Keratinocyte (primary cell): ENCODE results near the gene MAP3K3. TPM values are rescaled to one million over a fixed set of nuclear protein-coding genes. Genes with fewer than 3 reads are reported as not detected.

ENCODE experiments used
- DNase-seq: peaks from one replicate; pipeline ENCODE4 v3.0.0-alpha.2; 2011; ENCODE audit warnings: low read depth, missing footprints, low spot score
- FAIRE-seq: peaks from 2 replicates; lab custom pipeline; 2011; peaks lifted over from hg19 to GRCh38; lab: Jason Lieb, UNC
- H2AFZ ChIP-seq: 2 replicates; pipeline ENCODE4 v1.6.0; 2012; ENCODE audit warnings: low read length, control low read depth, inconsistent platforms; ENCODE audit not compliant: control insufficient read depth
- H3K27ac ChIP-seq: 2 replicates; pipeline ENCODE4 v1.5.1; 2011; ENCODE audit warnings: low read length; ENCODE audit not compliant: control insufficient read depth, insufficient read depth
- H3K27me3 ChIP-seq: 3 replicates; pipeline ENCODE4 v1.6.0; 2011; ENCODE audit warnings: low read length; ENCODE audit not compliant: control insufficient read depth, insufficient read depth; ENCODE audit errors: extremely low read depth
- H3K36me3 ChIP-seq, 2 experiments: 2 replicates in 1 of 2; 3 replicates in 1 of 2; pipeline ENCODE4 v1.5.1; 2011; ENCODE audit warnings: low read length in 2 of 2, mild to moderate bottlenecking in 1 of 2; ENCODE audit not compliant: control insufficient read depth in 2 of 2, insufficient read depth in 2 of 2; ENCODE audit errors: extremely low read depth in 1 of 2
- H3K4me1 ChIP-seq: 3 replicates; pipeline ENCODE4 v1.5.1; 2011; ENCODE audit warnings: low read length; ENCODE audit not compliant: control insufficient read depth, insufficient read depth; ENCODE audit errors: extremely low read depth
- H3K4me2 ChIP-seq: 3 replicates; pipeline ENCODE4 v1.6.0; 2011; ENCODE audit warnings: low read depth, low read length; ENCODE audit not compliant: control insufficient read depth, insufficient read depth; ENCODE audit errors: extremely low read depth
- H3K4me3 ChIP-seq, 3 experiments: fragments of 200-600 bp in 1 of 3; sonication (generic) in 1 of 3; 2 replicates in 2 of 3; 3 replicates in 1 of 3; pipeline ENCODE4 v1.5.1; 2011 to 2016; ENCODE audit warnings: low read length in 3 of 3, mild to moderate bottlenecking in 3 of 3, control low read depth in 2 of 3, inconsistent platforms in 1 of 3, low read depth in 1 of 3, mixed read lengths in 1 of 3, mixed run types in 1 of 3, moderate library complexity in 1 of 3; ENCODE audit not compliant: control insufficient read depth in 2 of 3, insufficient read depth in 2 of 3; ENCODE audit errors: extremely low read depth in 1 of 3
- H3K79me2 ChIP-seq: 2 replicates; pipeline ENCODE4 v1.6.0; 2012; ENCODE audit warnings: low read length; ENCODE audit not compliant: control insufficient read depth, insufficient read depth
- H3K9ac ChIP-seq: 3 replicates; pipeline ENCODE4 v1.6.0; 2011; ENCODE audit warnings: low read length; ENCODE audit not compliant: control insufficient read depth, insufficient read depth; ENCODE audit errors: extremely low read depth
- H3K9me1 ChIP-seq: 3 replicates; pipeline ENCODE4 v1.6.0; 2011; ENCODE audit warnings: low read length; ENCODE audit not compliant: control insufficient read depth, insufficient read depth; ENCODE audit errors: extremely low read depth
- H3K9me3 ChIP-seq: 2 replicates; pipeline ENCODE4 v1.5.1; 2012; ENCODE audit warnings: low read depth, low read length; ENCODE audit not compliant: control insufficient read depth
- H4K20me1 ChIP-seq: 3 replicates; pipeline ENCODE4 v1.6.0; 2011; ENCODE audit warnings: low read length; ENCODE audit not compliant: control insufficient read depth, insufficient read depth; ENCODE audit errors: extremely low read depth
- EZH2 ChIP-seq: IDR thresholded peaks from one replicate; pipeline ENCODE4 v1.6.1; 2012; ENCODE audit warnings: inconsistent platforms, mild to moderate bottlenecking, low read length, moderate library complexity
- dilution Hi-C: fragments of 300-500 bp; cut with MboI; formaldehyde crosslinking; loops from one replicate; pipeline ENCODE4 v1.7.0; 2020; ENCODE audit warnings: low sequenced_read_pairs; ENCODE audit not compliant: extremely low pct_ligation_motif_present
- polyA plus RNA-seq, 5 experiments: library from polyadenylated mRNA; depleted of rRNA in 3 of 5; stranded (reverse) in 3 of 5; stranded (forward) in 1 of 5; unstranded in 1 of 5; fragments of >200 nt; gene quantifications; 1 replicate in 1 of 5; 2 replicates in 3 of 5; 3 replicates in 1 of 5; pipeline versions ENCODE4 v1.2.1 to v1.2.3, GENCODE V29; 2011 to 2012; ENCODE audit warnings: missing spikeins in 2 of 5, low read depth in 1 of 5, low replicate concordance in 1 of 5
- small RNA-seq, 3 experiments: library from RNA; depleted of rRNA; stranded (forward); fragments of <200 nt; gene quantifications; one replicate each; pipeline ENCODE3, GENCODE V24; 2012; ENCODE audit warnings: low read depth in 3 of 3, low replicate concordance in 1 of 3; ENCODE audit not compliant: insufficient read length in 3 of 3
- TF ChIP-seq, protein P1 (sequence below), 3 experiments: IDR thresholded peaks in 1 of 3; conservative IDR thresholded peaks in 1 of 3; optimal IDR thresholded peaks in 1 of 3; 2 replicates in 2 of 3; 3 replicates in 1 of 3; pipeline versions ENCODE3 to v1.5.1; 2011; ENCODE audit warnings: low read length in 3 of 3, mild to moderate bottlenecking in 3 of 3, moderate library complexity in 2 of 3, control low read depth in 1 of 3, inconsistent platforms in 1 of 3; ENCODE audit not compliant: insufficient read depth in 2 of 3; ENCODE audit errors: extremely low read depth in 1 of 3

The MAP3K3 gene
- polyA plus RNA-seq, 1 donor (not counting 4 experiments of a cell fraction or from before 2014, with no cell fraction given) = 9.8 TPM

DNA sequence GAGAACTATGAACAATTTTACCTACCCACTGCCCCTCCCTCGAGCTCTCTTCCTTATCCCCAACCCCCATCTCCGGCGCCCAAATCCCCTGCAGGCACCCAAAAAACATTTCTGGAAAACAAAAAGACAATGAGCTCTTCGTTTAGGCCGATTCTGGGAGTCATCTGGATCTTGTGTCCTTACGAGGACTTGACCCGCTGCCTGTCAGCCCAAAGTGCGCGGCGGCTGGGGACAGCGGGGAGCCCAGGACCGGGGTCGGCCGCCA is 118.9 kb downstream of the MAP3K3 start:
- peak overlapping the region; percentile 59 for H2AFZ ChIP-seq

DNA sequence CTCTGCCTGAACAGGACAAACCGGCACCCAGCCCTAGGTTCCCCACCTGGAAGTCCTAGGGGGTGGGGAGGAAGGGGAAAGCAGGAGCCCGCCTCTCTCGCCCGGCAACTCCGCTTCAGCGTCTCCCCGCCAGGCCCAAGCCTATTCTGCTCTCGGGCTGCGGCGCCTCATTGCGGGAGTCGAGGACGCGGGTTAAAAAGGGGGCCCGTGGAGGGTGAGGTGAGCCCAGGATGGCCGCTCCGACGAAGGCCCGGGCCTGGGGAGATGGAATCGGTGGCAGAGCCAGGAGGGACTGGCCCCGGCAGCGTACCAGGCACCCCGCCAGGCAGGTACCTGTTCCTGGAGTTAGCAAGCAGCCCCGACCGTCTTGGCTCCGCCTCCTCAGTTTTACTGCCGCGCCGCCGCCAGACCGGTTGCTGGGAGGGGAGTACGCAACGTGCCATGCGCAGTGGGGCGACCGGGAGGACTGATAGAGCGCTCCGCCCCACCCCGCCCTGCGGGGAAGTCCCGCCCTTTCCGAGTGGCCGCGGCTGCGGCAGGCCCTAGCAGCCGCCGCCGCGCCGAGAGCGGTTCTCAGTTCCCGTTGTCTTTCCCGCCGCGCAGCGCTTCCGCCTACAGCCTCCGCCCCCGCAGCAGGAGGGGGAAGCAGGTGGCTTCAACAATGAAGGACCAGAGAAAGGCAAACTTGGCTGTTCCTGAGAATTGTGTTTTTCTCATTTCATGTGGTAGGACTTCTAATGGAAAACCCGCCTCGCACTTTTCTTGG is 119.4 kb downstream of the MAP3K3 start, which contains the start of gene STRADA:
Gene STRADA (minus strand): TSS at position 392 of the 766 bp plus-strand sequence. CDS start 13,430 bp downstream, outside the sequence.
- Histone ChIP-seq H3K4me3 (peak within 1 kb of the TSS; percentile 85 to 94 (median 91)), H3K4me1 (peaks cover 5% of the 10 kb centered on the region), H3K4me2 (peak within 1 kb of the TSS; percentile 91), H3K9me1 (no peaks in the 10 kb centered on the region), H2AFZ (peak within 1 kb of the TSS; percentile 71), H3K9ac (peak within 1 kb of the TSS; percentile 93), H3K27ac (peak within 1 kb of the TSS; percentile 87), H4K20me1 (no peaks in the 10 kb centered on the region), H3K9me3 (no peaks in the 10 kb centered on the region), H3K36me3 (peaks cover under 1 to 1% of the 10 kb centered on the region in 2 experiments), H3K27me3 (no peaks in the 10 kb centered on the region), H3K79me2 (peaks cover 4% of the 10 kb centered on the region)
- DNase-seq (peak; percentile 96), FAIRE-seq (peak; percentile 34)
- dilution Hi-C loops = no loop called here
- TF ChIP-seq, protein P1, sequence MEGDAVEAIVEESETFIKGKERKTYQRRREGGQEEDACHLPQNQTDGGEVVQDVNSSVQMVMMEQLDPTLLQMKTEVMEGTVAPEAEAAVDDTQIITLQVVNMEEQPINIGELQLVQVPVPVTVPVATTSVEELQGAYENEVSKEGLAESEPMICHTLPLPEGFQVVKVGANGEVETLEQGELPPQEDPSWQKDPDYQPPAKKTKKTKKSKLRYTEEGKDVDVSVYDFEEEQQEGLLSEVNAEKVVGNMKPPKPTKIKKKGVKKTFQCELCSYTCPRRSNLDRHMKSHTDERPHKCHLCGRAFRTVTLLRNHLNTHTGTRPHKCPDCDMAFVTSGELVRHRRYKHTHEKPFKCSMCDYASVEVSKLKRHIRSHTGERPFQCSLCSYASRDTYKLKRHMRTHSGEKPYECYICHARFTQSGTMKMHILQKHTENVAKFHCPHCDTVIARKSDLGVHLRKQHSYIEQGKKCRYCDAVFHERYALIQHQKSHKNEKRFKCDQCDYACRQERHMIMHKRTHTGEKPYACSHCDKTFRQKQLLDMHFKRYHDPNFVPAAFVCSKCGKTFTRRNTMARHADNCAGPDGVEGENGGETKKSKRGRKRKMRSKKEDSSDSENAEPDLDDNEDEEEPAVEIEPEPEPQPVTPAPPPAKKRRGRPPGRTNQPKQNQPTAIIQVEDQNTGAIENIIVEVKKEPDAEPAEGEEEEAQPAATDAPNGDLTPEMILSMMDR (optimal IDR thresholded peaks at IDR 0.05 in 1 of 3, IDR thresholded peaks at IDR 0.05 in 1 of 3, conservative IDR thresholded peaks at IDR 0.05 in 1 of 3; ENCODE audit: extremely low read depth in 1 of 3, insufficient read depth in 2 of 3, low read length in 3 of 3) = no peak
- no peak for TF ChIP-seq EZH2

More for the DNA sequence above, 118.9 kb downstream of the MAP3K3 start:
- Histone ChIP-seq H3K9me3 (no peaks in the 10 kb centered on the region), H3K27ac (peak overlapping the region; percentile 87), H3K27me3 (no peaks in the 10 kb centered on the region), H3K4me2 (peak overlapping the region; percentile 91), H3K79me2 (peaks cover 4% of the 10 kb centered on the region), H3K4me3 (peak overlapping the region; percentile 85 to 94 (median 91)), H3K36me3 (no peaks in the 10 kb centered on the region), H3K9ac (peak overlapping the region; percentile 93), H4K20me1 (no peaks in the 10 kb centered on the region), H3K9me1 (no peaks in the 10 kb centered on the region), H3K4me1 (peaks cover 5% of the 10 kb centered on the region)
- dilution Hi-C loops = no loop called here
- TF ChIP-seq EZH2 = no peak
- TF ChIP-seq, protein P1 (optimal IDR thresholded peaks at IDR 0.05 in 1 of 3, IDR thresholded peaks at IDR 0.05 in 1 of 3, conservative IDR thresholded peaks at IDR 0.05 in 1 of 3; ENCODE audit: extremely low read depth in 1 of 3, insufficient read depth in 2 of 3, low read length in 3 of 3) = no peak
- no peak for FAIRE-seq
- no peak for DNase-seq

Small RNAs within 50 kb of the gene (small RNA-seq; reads per million reads assigned to genes)
- gene RNU6-288P = 0 reads per million in 3 experiments

Other genes starting within 250 kb of the MAP3K3 start
- 14.4 to 21.8 TPM (median 19.4 TPM) in 3 replicates for gene CYB561, start 176.1 kb upstream of the MAP3K3 start, polyA plus RNA-seq
- 0.05 to 0.07 TPM in 2 of 3 replicates, not detected in the other for gene ACE, start 145.4 kb upstream of the MAP3K3 start, polyA plus RNA-seq
- not detected in 3 replicates for gene KCNH6, start 99.1 kb upstream of the MAP3K3 start, polyA plus RNA-seq
- gene DCAF7, start 71.9 kb upstream of the MAP3K3 start, polyA plus RNA-seq = 20.6 to 51.1 TPM (median 32.6 TPM) in 3 replicates
- 17.8 to 27.2 TPM (median 23.5 TPM) in 3 replicates for gene TACO1, start 21.5 kb upstream of the MAP3K3 start, polyA plus RNA-seq
- 1.6 to 3.5 TPM (median 3.3 TPM) in 3 replicates for gene LIMD2, start 77.7 kb downstream of the MAP3K3 start, polyA plus RNA-seq
- gene STRADA, start 119.4 kb downstream of the MAP3K3 start, polyA plus RNA-seq = 25.9 to 29.0 TPM (median 26.3 TPM) in 3 replicates
- gene CCDC47, start 151.2 kb downstream of the MAP3K3 start, polyA plus RNA-seq = 56.5 to 86.4 TPM (median 73.6 TPM) in 3 replicates
- 74.8 to 116 TPM (median 86.2 TPM) in 3 replicates for gene DDX42, start 151.8 kb downstream of the MAP3K3 start, polyA plus RNA-seq
- 111 to 208 TPM (median 141 TPM) in 3 replicates for gene PSMC5, start 205.0 kb downstream of the MAP3K3 start, polyA plus RNA-seq
- 35.4 to 48.5 TPM (median 43.7 TPM) in 3 replicates for gene FTSJ3, start 205.2 kb downstream of the MAP3K3 start, polyA plus RNA-seq
- 80.3 to 99.8 TPM (median 86.3 TPM) in 3 replicates for gene SMARCD2, start 220.3 kb downstream of the MAP3K3 start, polyA plus RNA-seq